Ovary (tissue), 9 donors: ENCODE results near the gene CCNB2. TPM values are rescaled to one million over a fixed set of nuclear protein-coding genes. Genes with fewer than 3 reads are reported as not detected.

Experiments used
- DNase-seq, 5 donors: peaks; one replicate each; pipeline ENCODE4 v3.0.0-alpha.2; 2019 to 2020
- H3K27ac ChIP-seq, 2 donors: fragments of 200-600 bp; one replicate each; pipeline versions ENCODE4 v1.5.1 to v1.8.0; 2019 to 2022
- H3K27me3 ChIP-seq: fragments of 200-600 bp; one replicate; pipeline ENCODE4 v1.8.0; 2022
- H3K36me3 ChIP-seq: fragments of 200-600 bp; sonication (generic); one replicate; pipeline ENCODE4 v1.5.1; 2019
- H3K4me1 ChIP-seq: one replicate; pipeline ENCODE4 v1.8.1; 2013; ENCODE audit warnings: mild to moderate bottlenecking, moderate library complexity; ENCODE audit not compliant: insufficient read depth
- H3K4me3 ChIP-seq: fragments of 200-600 bp; sonication (generic); one replicate; pipeline ENCODE4 v1.5.1; 2017
- H3K9me3 ChIP-seq, 2 donors: fragments of 200-600 bp in 1 of 2; sonication (generic) in 1 of 2; one replicate each; pipeline versions ENCODE4 v1.5.1 to v1.8.1; 2013 to 2019; ENCODE audit warnings: mild to moderate bottlenecking in 1 of 2, moderate library complexity in 1 of 2
- EP300 ChIP-seq: sonication (generic); formaldehyde crosslinking; IDR thresholded peaks from one replicate; pipeline ENCODE4 v1.6.1; 2017; ENCODE audit warnings: antibody characterized with exemption
- POLR2A ChIP-seq: fragments of 450-650 bp; IDR thresholded peaks from one replicate; pipeline ENCODE4 v1.6.1; 2017; ENCODE audit warnings: antibody characterized with exemption, mild to moderate bottlenecking, moderate library complexity
- WGBS, 3 donors: extraction: QIAGEN DNeasy Blood & Tissue Kit in 1 of 3; methylation state at CpG; one replicate each; pipeline versions ENCODE4 v1.1.5 to v1.1.7; 2013 to 2017; 5-methylcytosine and 5-hydroxymethylcytosine counted together
- intact Hi-C, 4 donors: fragments of 100-400 bp; cut with DNase I; formaldehyde crosslinking; loops; one replicate each; pipeline versions ENCODE4 v1.11.0 to v1.15.1; 2022 to 2023
- polyA plus RNA-seq, 2 donors: library from polyadenylated mRNA; stranded (reverse); fragments of 200-250 nt in 1 of 2; fragments of 350-450 nt in 1 of 2; fragmentation: Illumina TruSeq in 1 of 2; extraction: RNeasy Lipid Tissue Mini Kit (QIAGEN cat#74804) in 1 of 2; gene quantifications; one replicate each; pipeline ENCODE4 v1.2.3, GENCODE V29; 2013 to 2014
- total RNA-seq, 7 donors: library from RNA; depleted of rRNA in 2 of 7; stranded (reverse); fragments of >200 nt in 2 of 7; fragmentation: NEBNext Ultra II Directional in 3 of 7; extraction: Animal tissue kit (Norgen Biotek cat#: 25700) in 3 of 7; gene quantifications; one replicate each; pipeline versions ENCODE4 v1.1.0 to v1.2.4, GENCODE V29; 2016 to 2023
- TF ChIP-seq, protein P1 (sequence below), 3 donors: fragments of 450-650 bp in 2 of 3; fragments of 200-600 bp in 1 of 3; IDR thresholded peaks; one replicate each; pipeline versions ENCODE4 v1.5.1 to v1.8.0; 2016 to 2022; ENCODE audit warnings: antibody characterized with exemption in 3 of 3, mild to moderate bottlenecking in 1 of 3
- donor health status: DM: no; HTN: no; CAD: no; lungs with moderate emphysema.
- donor health status: DM: no; HTN: no; CAD: no.
- donor health status: Bipolar disorder and iron deficiency.
- donor health status: DM: yes; HTN: yes; CAD: no.
- donor health status: DM: no; HTN: no; CAD: no.
- donor health status: DM: yes; HTN: yes; CAD: no.

CCNB2 gene
- total and polyA plus RNA-seq, 9 donors = 0.28 to 2.5 (median 0.61) TPM; not detected in 1

- Histone ChIP-seq H3K27me3 (no peaks in the 10 kb centered on the region), H3K9me3 (no peaks in the 10 kb centered on the region), H3K36me3 (no peaks in the 10 kb centered on the region), H3K27ac (no peak overlapping the region), H3K4me1 (no peaks in the 10 kb centered on the region), H3K4me3 (no peak overlapping the region)
- TF ChIP-seq, protein P1, sequence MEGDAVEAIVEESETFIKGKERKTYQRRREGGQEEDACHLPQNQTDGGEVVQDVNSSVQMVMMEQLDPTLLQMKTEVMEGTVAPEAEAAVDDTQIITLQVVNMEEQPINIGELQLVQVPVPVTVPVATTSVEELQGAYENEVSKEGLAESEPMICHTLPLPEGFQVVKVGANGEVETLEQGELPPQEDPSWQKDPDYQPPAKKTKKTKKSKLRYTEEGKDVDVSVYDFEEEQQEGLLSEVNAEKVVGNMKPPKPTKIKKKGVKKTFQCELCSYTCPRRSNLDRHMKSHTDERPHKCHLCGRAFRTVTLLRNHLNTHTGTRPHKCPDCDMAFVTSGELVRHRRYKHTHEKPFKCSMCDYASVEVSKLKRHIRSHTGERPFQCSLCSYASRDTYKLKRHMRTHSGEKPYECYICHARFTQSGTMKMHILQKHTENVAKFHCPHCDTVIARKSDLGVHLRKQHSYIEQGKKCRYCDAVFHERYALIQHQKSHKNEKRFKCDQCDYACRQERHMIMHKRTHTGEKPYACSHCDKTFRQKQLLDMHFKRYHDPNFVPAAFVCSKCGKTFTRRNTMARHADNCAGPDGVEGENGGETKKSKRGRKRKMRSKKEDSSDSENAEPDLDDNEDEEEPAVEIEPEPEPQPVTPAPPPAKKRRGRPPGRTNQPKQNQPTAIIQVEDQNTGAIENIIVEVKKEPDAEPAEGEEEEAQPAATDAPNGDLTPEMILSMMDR (IDR thresholded peaks at IDR 0.05) = no peak
- TF ChIP-seq POLR2A (no peak), EP300 (no peak)
- WGBS, 3 donors = 3 to 11% (median 3%) methylated on average over 2 of the region's 2 CpGs
- DNase-seq = no peak
- intact Hi-C loops = no loop called here
Measured at GRCh38 chr15:59148153-59148833, 43.3 kb downstream of the CCNB2 start.

DNA sequence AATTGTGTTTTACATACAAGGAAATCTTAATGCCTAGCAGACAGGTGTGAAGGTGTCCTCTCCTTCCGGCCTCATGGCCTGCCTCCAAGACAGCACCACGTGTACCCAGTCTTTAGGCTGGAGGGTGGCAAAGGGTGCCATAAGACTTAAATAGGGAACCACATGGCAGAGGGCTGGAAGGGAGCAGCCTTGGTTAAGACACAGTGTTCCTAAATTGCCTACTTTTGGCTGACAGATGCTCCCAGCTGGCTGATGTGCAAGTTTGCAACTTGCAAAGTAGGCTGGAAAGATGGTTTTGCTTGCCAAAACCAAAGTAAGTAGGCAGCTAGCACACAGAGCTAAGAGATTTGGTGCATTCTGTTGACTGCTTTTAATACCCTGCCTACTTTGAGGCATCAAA lies 45.2 kb downstream of the CCNB2 start:
- DNase-seq = peak in 2 of 5 donors; percentile 18 to 52
- WGBS, 3 donors = 20 to 31% (median 23%) methylated on average over 2 of the region's 2 CpGs
- Histone ChIP-seq H3K4me3 (no peak overlapping the region), H3K36me3 (no peaks in the 10 kb centered on the region), H3K4me1 (no peaks in the 10 kb centered on the region), H3K27me3 (no peaks in the 10 kb centered on the region), H3K27ac (no peak overlapping the region), H3K9me3 (no peaks in the 10 kb centered on the region)
- intact Hi-C loops = no loop called here
- TF ChIP-seq, protein P1 (IDR thresholded peaks at IDR 0.05) = no peak
- TF ChIP-seq EP300 = no peak
- TF ChIP-seq POLR2A = no peak

- no peak for TF ChIP-seq EP300
- TF ChIP-seq, protein P1 (IDR thresholded peaks at IDR 0.05) = no peak
- no peak for TF ChIP-seq POLR2A
- H3K9me3 ChIP-seq = no peaks in the 10 kb centered on the region
- no peak overlapping the region for H3K4me3 ChIP-seq
- H3K27me3 ChIP-seq = no peaks in the 10 kb centered on the region
- DNase-seq = no peak
- intact Hi-C loops = no loop called here
- H3K36me3 ChIP-seq = no peaks in the 10 kb centered on the region
- WGBS, 3 donors = 93 to 94% (median 94%) methylated on average over 6 of the region's 6 CpGs
- H3K4me1 ChIP-seq = no peaks in the 10 kb centered on the region
- no peak overlapping the region for H3K27ac ChIP-seq
Measured at GRCh38 chr15:59152694-59153450, 47.9 kb downstream of the CCNB2 start.

DNA sequence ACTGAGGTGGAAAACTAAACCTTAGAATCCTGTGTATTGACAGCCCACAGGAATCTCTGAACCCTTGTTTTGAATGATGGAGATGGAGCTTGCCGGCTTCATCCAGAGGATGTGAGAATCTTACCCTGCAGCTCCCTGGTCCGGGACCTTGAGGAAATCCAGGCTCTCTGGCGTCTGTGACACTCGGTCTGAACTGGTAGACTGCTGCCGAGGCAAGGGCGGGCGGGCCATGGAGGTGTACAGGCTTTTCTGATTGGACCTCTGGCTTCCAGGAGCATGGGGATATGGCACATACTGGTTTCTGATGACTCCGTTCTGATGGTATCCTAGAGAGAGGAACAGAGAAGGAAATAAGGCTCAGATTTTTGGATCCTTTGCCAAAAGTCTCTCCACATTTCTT lies 48.5 kb downstream of the CCNB2 start:
- no peaks in the 10 kb centered on the region for H3K36me3 ChIP-seq
- TF ChIP-seq EP300 = no peak
- TF ChIP-seq, protein P1 (IDR thresholded peaks at IDR 0.05) = no peak
- no peak for TF ChIP-seq POLR2A

More for the DNA sequence above, 48.5 kb downstream of the CCNB2 start:
- Histone ChIP-seq H3K27me3 (no peaks in the 10 kb centered on the region), H3K27ac (no peak overlapping the region), H3K4me1 (no peaks in the 10 kb centered on the region), H3K9me3 (no peaks in the 10 kb centered on the region), H3K4me3 (no peak overlapping the region)
- intact Hi-C loops = no loop called here
- no peak for DNase-seq
- WGBS, 3 donors = 92 to 94% (median 94%) methylated on average over 8 of the region's 8 CpGs
